B cell (primary cell): ENCODE data around the gene ABCA7. TPM values are rescaled to one million over a fixed set of nuclear protein-coding genes. Genes with fewer than 3 reads are reported as not detected.

Source experiments
- ATAC-seq: fragments of 200-7000 bp; cut with Tn5 transposase; one replicate; pipeline ENCODE4 v1.10.0; 2021; ENCODE audit warnings: low read depth, mild to moderate bottlenecking, moderate number of reproducible peaks, moderate library complexity
- CTCF ChIA-PET: fragments of 350-600 bp; sonication (Branson Sonifier 250); formaldehyde crosslinking; loops from one replicate; lab custom pipeline; 2021; ENCODE audit warnings: antibody characterized with exemption, inconsistent platforms; lab: Charles Lee
- POLR2A ChIA-PET: fragments of 350-600 bp; sonication (Branson Sonifier 250); formaldehyde crosslinking; loops from one replicate; lab custom pipeline; 2021; ENCODE audit warnings: antibody characterized with exemption; lab: Charles Lee
- DNase-seq: peaks from one replicate; pipeline ENCODE4 v3.0.0; 2013
- H2AFZ ChIP-seq: 2 replicates; pipeline ENCODE4 v1.6.1; 2012; ENCODE audit warnings: mild to moderate bottlenecking, low read depth, low read length; ENCODE audit not compliant: insufficient read depth, poor library complexity, severe bottlenecking
- H3K27ac ChIP-seq, 2 donors: 1 replicate in 1 of 2; 2 replicates in 1 of 2; pipeline ENCODE4 v1.5.1; 2012 to 2013; ENCODE audit warnings: low read length in 2 of 2, mild to moderate bottlenecking in 2 of 2, moderate library complexity in 1 of 2
- H3K27me3 ChIP-seq, 4 experiments: fragments of 200-600 bp in 1 of 4; sonication (generic) in 1 of 4; replicated peaks in 1 of 4; 1 replicate in 2 of 4; 2 replicates in 2 of 4; pipeline versions ENCODE4 v1.6.1 to v1.7.0; 2013 to 2016; ENCODE audit warnings: low read length in 3 of 4, mild to moderate bottlenecking in 2 of 4, mixed read lengths in 1 of 4, moderate library complexity in 1 of 4; ENCODE audit not compliant: insufficient read depth in 4 of 4, control insufficient read depth in 3 of 4; ENCODE audit errors: control extremely low read depth in 1 of 4
- H3K36me3 ChIP-seq, 2 experiments: replicated peaks in 1 of 2; 1 replicate in 1 of 2; 2 replicates in 1 of 2; pipeline versions ENCODE4 v1.6.1 to v1.7.1; 2013; ENCODE audit warnings: low read length in 1 of 2; ENCODE audit not compliant: insufficient read depth in 2 of 2, control insufficient read depth in 1 of 2; ENCODE audit errors: control extremely low read depth in 1 of 2, extremely low read depth in 1 of 2
- H3K4me1 ChIP-seq, 2 donors: fragments of 200-600 bp in 1 of 2; sonication (generic) in 1 of 2; 1 replicate in 1 of 2; 2 replicates in 1 of 2; pipeline versions ENCODE4 v1.5.1 to v1.6.1; 2013 to 2017; ENCODE audit warnings: low read length in 2 of 2; ENCODE audit not compliant: control insufficient read depth in 2 of 2, insufficient read depth in 2 of 2
- H3K4me2 ChIP-seq: replicated peaks from 2 replicates; pipeline ENCODE3; 2012; ENCODE audit warnings: mild to moderate bottlenecking, low read depth, low read length; ENCODE audit not compliant: poor library complexity, severe bottlenecking
- H3K4me3 ChIP-seq, 5 experiments: fragments of 200-600 bp in 1 of 5; sonication (generic) in 1 of 5; 1 replicate in 3 of 5; 2 replicates in 2 of 5; pipeline versions ENCODE4 v1.5.1 to v1.7.0; 2011 to 2016; ENCODE audit warnings: low read length in 4 of 5, mild to moderate bottlenecking in 4 of 5, low read depth in 2 of 5, control low read depth in 1 of 5, moderate library complexity in 1 of 5; ENCODE audit not compliant: insufficient read depth in 1 of 5; ENCODE audit errors: control extremely low read depth in 1 of 5, extremely low read depth in 1 of 5
- H3K79me2 ChIP-seq: fragments of 200-600 bp; sonication (generic); one replicate; pipeline ENCODE4 v1.6.0; 2016; ENCODE audit warnings: low read length; ENCODE audit not compliant: control insufficient read depth, insufficient read depth
- H3K9ac ChIP-seq: fragments of 200-600 bp; sonication (generic); 2 replicates; pipeline ENCODE4 v1.6.1; 2017; ENCODE audit warnings: mild to moderate bottlenecking, low read length, moderate library complexity
- H3K9me3 ChIP-seq, 3 donors: one replicate each; pipeline versions ENCODE4 v1.6.1 to v1.7.1; 2013; ENCODE audit warnings: low read length in 2 of 3; ENCODE audit not compliant: control insufficient read depth in 2 of 3, insufficient read depth in 1 of 3; ENCODE audit errors: control extremely low read depth in 1 of 3
- H4K20me1 ChIP-seq: 2 replicates; pipeline ENCODE4 v1.6.0; 2012; ENCODE audit warnings: mild to moderate bottlenecking, low read length; ENCODE audit not compliant: insufficient read depth, control insufficient read depth, poor library complexity, severe bottlenecking
- H3K27ac Mint-ChIP-seq: one replicate; pipeline ENCODE4 v1.8.0; 2021; ENCODE audit warnings: mixed read lengths
- H3K27me3 Mint-ChIP-seq: one replicate; pipeline ENCODE4 v1.8.0; 2021; ENCODE audit warnings: mixed read lengths
- H3K4me1 Mint-ChIP-seq: one replicate; pipeline ENCODE4 v1.8.0; 2021; ENCODE audit warnings: mixed read lengths
- H3K4me3 Mint-ChIP-seq: one replicate; pipeline ENCODE4 v1.8.0; 2021; ENCODE audit warnings: mixed read lengths
- H3K9me3 Mint-ChIP-seq: one replicate; pipeline ENCODE4 v1.8.0; 2022; ENCODE audit warnings: mixed read lengths; ENCODE audit not compliant: insufficient read depth
- EZH2 ChIP-seq: IDR thresholded peaks from 2 replicates; pipeline ENCODE4 v1.6.1; 2012; ENCODE audit warnings: borderline replicate concordance, low read depth, mild to moderate bottlenecking, moderate library complexity, low read length; ENCODE audit not compliant: insufficient read depth, poor library complexity, severe bottlenecking
- WGBS: methylation state at CpG from one replicate; pipeline ENCODE4 v1.1.5; 2013; ENCODE audit warnings: missing lambda C conversion rate; ENCODE audit not compliant: insufficient coverage; 5-methylcytosine and 5-hydroxymethylcytosine counted together
- intact Hi-C: fragments of 100-400 bp; cut with micrococcal nuclease; formaldehyde crosslinking; loops from one replicate; pipeline ENCODE4 v1.10.0; 2022
- polyA plus RNA-seq: library from polyadenylated mRNA; depleted of rRNA; stranded (reverse); fragments of >200 nt; gene quantifications from 2 replicates; pipeline ENCODE4 v1.2.3, GENCODE V29; 2012
- total RNA-seq, 2 donors: library from RNA; stranded (reverse); fragments of 120-200 nt in 1 of 2; gene quantifications; 1 replicate in 1 of 2; 2 replicates in 1 of 2; pipeline versions ENCODE4 v1.2.3 to v1.2.4, GENCODE V29; 2013 to 2022
- TF ChIP-seq, protein P1 (sequence below): fragments of 200-600 bp; IDR thresholded peaks from one replicate; pipeline ENCODE4 v1.8.0; 2022; ENCODE audit warnings: antibody characterized with exemption, mild to moderate bottlenecking

Gene ABCA7
- total and polyA plus RNA-seq, 2 donors (not counting 1 experiment from before 2014, with no cell fraction given): 192 to 281 TPM

DNA sequence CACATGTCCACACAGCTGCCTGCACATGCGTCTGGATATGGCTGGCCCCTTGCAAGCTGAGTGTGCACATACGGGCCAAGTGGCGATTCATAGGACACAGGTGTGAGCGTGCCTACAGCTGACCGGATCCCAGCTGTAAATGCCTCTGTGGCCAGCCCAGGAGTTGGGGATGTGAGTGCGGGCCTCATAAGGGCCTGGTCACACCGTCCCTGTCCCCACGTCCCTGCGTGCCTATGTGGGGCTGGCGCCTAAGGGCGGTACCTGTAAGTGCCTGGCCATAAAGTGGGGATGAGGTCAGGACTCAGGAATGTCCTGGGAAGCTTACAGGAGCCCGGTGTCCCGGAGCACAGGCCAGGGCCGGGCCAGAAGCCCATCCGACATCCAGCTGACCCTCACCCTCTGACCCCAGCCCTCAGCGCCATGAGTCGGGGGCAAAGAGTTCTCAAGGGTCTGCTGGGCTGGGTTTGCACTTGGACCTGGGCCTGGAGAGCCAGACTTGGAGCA is 25.8 kb downstream of the ABCA7 start:
- ChIA-PET CTCF (interaction anchor here (0.6 to 5.2 kb wide), 10 partner anchors 10 to 656 kb away, joined by 3 to 56 read pairs (median 6); partner anchors contain the start of genes ABCA7 and POLR2E), POLR2A (interaction anchor here (0.5 to 6.3 kb wide), 7 partner anchors 10 to 204 kb away, joined by 3 to 97 read pairs (median 9); partner anchors contain the start of genes CIRBP, GPX4 and RNU6-2)
- peak overlapping the region; percentile 47 for H3K27ac Mint-ChIP-seq
- peaks cover 41 to 60% of the 10 kb centered on the region in 2 donors for H3K4me1 ChIP-seq
- H3K9ac ChIP-seq: no peak overlapping the region
- TF ChIP-seq EZH2: no peak
- TF ChIP-seq, protein P1, sequence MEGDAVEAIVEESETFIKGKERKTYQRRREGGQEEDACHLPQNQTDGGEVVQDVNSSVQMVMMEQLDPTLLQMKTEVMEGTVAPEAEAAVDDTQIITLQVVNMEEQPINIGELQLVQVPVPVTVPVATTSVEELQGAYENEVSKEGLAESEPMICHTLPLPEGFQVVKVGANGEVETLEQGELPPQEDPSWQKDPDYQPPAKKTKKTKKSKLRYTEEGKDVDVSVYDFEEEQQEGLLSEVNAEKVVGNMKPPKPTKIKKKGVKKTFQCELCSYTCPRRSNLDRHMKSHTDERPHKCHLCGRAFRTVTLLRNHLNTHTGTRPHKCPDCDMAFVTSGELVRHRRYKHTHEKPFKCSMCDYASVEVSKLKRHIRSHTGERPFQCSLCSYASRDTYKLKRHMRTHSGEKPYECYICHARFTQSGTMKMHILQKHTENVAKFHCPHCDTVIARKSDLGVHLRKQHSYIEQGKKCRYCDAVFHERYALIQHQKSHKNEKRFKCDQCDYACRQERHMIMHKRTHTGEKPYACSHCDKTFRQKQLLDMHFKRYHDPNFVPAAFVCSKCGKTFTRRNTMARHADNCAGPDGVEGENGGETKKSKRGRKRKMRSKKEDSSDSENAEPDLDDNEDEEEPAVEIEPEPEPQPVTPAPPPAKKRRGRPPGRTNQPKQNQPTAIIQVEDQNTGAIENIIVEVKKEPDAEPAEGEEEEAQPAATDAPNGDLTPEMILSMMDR: no peak
- H2AFZ ChIP-seq: no peak overlapping the region
- peaks cover 58% of the 10 kb centered on the region for H4K20me1 ChIP-seq
- H3K4me3 ChIP-seq: no peak overlapping the region
- H3K79me2 ChIP-seq: peaks cover 40% of the 10 kb centered on the region
- no peaks in the 10 kb centered on the region for H3K9me3 Mint-ChIP-seq
- peaks cover 35% of the 10 kb centered on the region for H3K4me1 Mint-ChIP-seq
- no peaks in the 10 kb centered on the region for H3K27me3 Mint-ChIP-seq
- 92% methylated on average over 14 of the region's 17 CpGs for WGBS
- H3K4me2 ChIP-seq: peak overlapping the region; percentile 91
- intact Hi-C loops: loop anchor here (5.0 to 10.0 kb wide), 2 partner anchors 37 to 141 kb away; partner anchors contain the start of genes ARID3A and GPX4
- H3K27me3 ChIP-seq: no peaks in the 10 kb centered on the region
- no peak overlapping the region for H3K27ac ChIP-seq
- peaks cover 0 to 28% of the 10 kb centered on the region in 2 experiments for H3K36me3 ChIP-seq
- H3K9me3 ChIP-seq: peaks cover 0 to 26% (median 0%) of the 10 kb centered on the region in 3 donors
- no peak for DNase-seq
- peak overlapping the region; percentile 79 for H3K4me3 Mint-ChIP-seq
- no peak for ATAC-seq

GRCh38 chr19:1066251-1066747 is 26.4 kb downstream of the ABCA7 start:
- Histone ChIP-seq H3K79me2 (peaks cover 46% of the 10 kb centered on the region), H3K27me3 (no peaks in the 10 kb centered on the region), H3K9ac (peak overlapping the region; percentile 94), H3K9me3 (peaks cover 0 to 26% (median 0%) of the 10 kb centered on the region in 3 donors), H3K4me3 (peak overlapping the region in 4 of 5 experiments; percentile 67 to 99 (median 90)), H3K4me1 (peaks cover 44 to 63% of the 10 kb centered on the region in 2 donors), H3K4me2 (peak overlapping the region; percentile 91), H3K36me3 (peaks cover 0 to 32% of the 10 kb centered on the region in 2 experiments), H4K20me1 (peaks cover 63% of the 10 kb centered on the region), H3K27ac (peak overlapping the region; percentile 52 to 87), H2AFZ (peak overlapping the region; percentile 38)
- ChIA-PET CTCF (interaction anchor here (0.6 to 5.2 kb wide), 10 partner anchors 9 to 655 kb away, joined by 4 to 56 read pairs (median 6); partner anchors contain the start of genes ABCA7 and WDR18), POLR2A (interaction anchor here (0.5 to 6.3 kb wide), 13 partner anchors 10 to 203 kb away, joined by 3 to 97 read pairs (median 9); partner anchors contain the start of genes ABCA7, CIRBP, CNN2 and GPX4)
- Mint-ChIP-seq H3K4me1 (peaks cover 35% of the 10 kb centered on the region), H3K4me3 (peak overlapping the region; percentile 87), H3K27me3 (no peaks in the 10 kb centered on the region), H3K9me3 (no peaks in the 10 kb centered on the region), H3K27ac (peak overlapping the region; percentile 87)
- TF ChIP-seq, protein P1: no peak
- no peak for TF ChIP-seq EZH2
- WGBS: 60% methylated on average over 16 of the region's 17 CpGs
- intact Hi-C loops: loop anchor here (5.0 to 10.0 kb wide), 2 partner anchors 36 to 141 kb away; partner anchors contain the start of genes ARID3A and GPX4
- peak; percentile 39 for DNase-seq
- ATAC-seq: no peak
